Vagina (tissue), 2 donors: ENCODE measurements around the gene NDUFV2.

Experiments used
- CTCF ChIP-seq, 3 experiments: fragments of 450-650 bp in 2 of 3; fragments of 200-600 bp in 1 of 3; sonication (generic) in 1 of 3; IDR thresholded peaks; one replicate each; pipeline ENCODE4 v1.5.1; 2017 to 2019; ENCODE audit warnings: antibody characterized with exemption in 3 of 3, mild to moderate bottlenecking in 2 of 3, moderate library complexity in 2 of 3
- POLR2A ChIP-seq, 2 donors: fragments of 450-650 bp; IDR thresholded peaks; one replicate each; pipeline ENCODE4 v1.6.1; 2017; ENCODE audit warnings: antibody characterized with exemption in 2 of 2, mild to moderate bottlenecking in 2 of 2, moderate library complexity in 2 of 2
- POLR2AphosphoS5 ChIP-seq, 2 donors: sonication (generic); formaldehyde crosslinking; IDR thresholded peaks; one replicate each; pipeline ENCODE4 v1.9.0; 2017; ENCODE audit warnings: antibody characterized with exemption in 2 of 2, mild to moderate bottlenecking in 2 of 2, low read depth in 1 of 2; ENCODE audit not compliant: insufficient read depth in 1 of 2

GRCh38 chr18:9105420-9105819, 2.9 kb downstream of the NDUFV2 start:
- TF ChIP-seq CTCF (IDR thresholded peaks at IDR 0.05) = no peak
- TF ChIP-seq POLR2AphosphoS5 (IDR thresholded peaks at IDR 0.05; ENCODE audit: insufficient read depth in 1 of 2, low read depth in 1 of 2) = no peak
- no peak for TF ChIP-seq POLR2A (IDR thresholded peaks at IDR 0.05)
